Endodermal cell (in vitro differentiated cells): ENCODE measurements around the gene ANKRD6. TPM values are rescaled to one million over a fixed set of nuclear protein-coding genes. Genes with fewer than 3 reads are reported as not detected.
A peak's percentile ranks its signal among the peaks of the same experiment; 100 is the strongest.
"Not testable (repeated sequence)": the region's sequence is repeated elsewhere in the genome, so short reads cannot be mapped to it uniquely, and the experiment has no call there.

ENCODE experiments used
- DNase-seq: peaks from one replicate; pipeline ENCODE4 v3.0.0-alpha.2; 2017
- H3K27ac ChIP-seq: 2 replicates; pipeline ENCODE4 v1.5.1; 2013; ENCODE audit warnings: mild to moderate bottlenecking, low read depth, low read length, moderate library complexity
- H3K27me3 ChIP-seq: 2 replicates; pipeline ENCODE4 v1.6.1; 2013; ENCODE audit warnings: mild to moderate bottlenecking, low read length, moderate library complexity; ENCODE audit not compliant: insufficient read depth, control insufficient read depth, poor library complexity, severe bottlenecking
- H3K36me3 ChIP-seq: 2 replicates; pipeline ENCODE4 v1.7.0; 2013; ENCODE audit warnings: mild to moderate bottlenecking, low read length, moderate library complexity; ENCODE audit not compliant: control insufficient read depth, insufficient read depth
- H3K4me1 ChIP-seq: one replicate; pipeline ENCODE4 v1.7.0; 2013; ENCODE audit warnings: low read length; ENCODE audit not compliant: control insufficient read depth, insufficient read depth
- H3K4me3 ChIP-seq: 2 replicates; pipeline ENCODE4 v1.5.1; 2013; ENCODE audit warnings: mild to moderate bottlenecking, low read length, moderate library complexity
- H3K9ac ChIP-seq: 2 replicates; pipeline ENCODE4 v1.6.1; 2013; ENCODE audit warnings: mild to moderate bottlenecking, low read length, moderate library complexity; ENCODE audit not compliant: poor library complexity, severe bottlenecking; ENCODE audit errors: extremely low read depth
- H3K9me3 ChIP-seq: 2 replicates; pipeline ENCODE4 v1.6.1; 2013; ENCODE audit warnings: mild to moderate bottlenecking, low read length, moderate library complexity; ENCODE audit not compliant: control insufficient read depth
- H3K27ac Mint-ChIP-seq: 2 replicates; pipeline ENCODE4 v1.8.0; 2020; ENCODE audit warnings: mixed read lengths
- H3K27me3 Mint-ChIP-seq: 2 replicates; pipeline ENCODE4 v1.8.0; 2021; ENCODE audit warnings: mild to moderate bottlenecking, mixed read lengths; ENCODE audit not compliant: insufficient read depth
- H3K36me3 Mint-ChIP-seq: 2 replicates; pipeline ENCODE4 v1.8.0; 2020; ENCODE audit warnings: low read depth, mixed read lengths
- H3K4me1 Mint-ChIP-seq: 2 replicates; pipeline ENCODE4 v1.8.0; 2020; ENCODE audit warnings: mixed read lengths
- H3K4me3 Mint-ChIP-seq: 2 replicates; pipeline ENCODE4 v1.8.0; 2020; ENCODE audit warnings: mild to moderate bottlenecking, moderate library complexity, mixed read lengths
- H3K9me3 Mint-ChIP-seq: 2 replicates; pipeline ENCODE4 v1.8.0; 2020; ENCODE audit warnings: mild to moderate bottlenecking, mixed read lengths
- WGBS, 2 experiments: methylation state at CpG; one replicate each; pipeline versions ENCODE4 v1.1.5 to v1.1.7; 2013; ENCODE audit warnings: missing lambda C conversion rate in 2 of 2, mixed read lengths in 1 of 2; ENCODE audit not compliant: insufficient coverage in 1 of 2, insufficient read length in 1 of 2; 5-methylcytosine and 5-hydroxymethylcytosine counted together
- total RNA-seq, 2 donors: library from RNA; stranded (reverse); fragmentation: NEBNext Ultra II Directional in 1 of 2; extraction: Animal tissue kit (Norgen Biotek cat#: 25700) in 1 of 2; gene quantifications; 2 replicates in 1 of 2; 3 replicates in 1 of 2; pipeline ENCODE4 v1.2.1, GENCODE V29; 2021
- TF ChIP-seq, protein P1 (sequence below): fragments of 200-600 bp; sonication (generic); conservative IDR thresholded peaks from 2 replicates; pipeline ENCODE4 v1.5.0; 2021; ENCODE audit warnings: antibody characterized with exemption, mild to moderate bottlenecking

Gene ANKRD6
- total RNA-seq, 2 donors from 2014 or later, result 88.7 to 110 TPM

DNA sequence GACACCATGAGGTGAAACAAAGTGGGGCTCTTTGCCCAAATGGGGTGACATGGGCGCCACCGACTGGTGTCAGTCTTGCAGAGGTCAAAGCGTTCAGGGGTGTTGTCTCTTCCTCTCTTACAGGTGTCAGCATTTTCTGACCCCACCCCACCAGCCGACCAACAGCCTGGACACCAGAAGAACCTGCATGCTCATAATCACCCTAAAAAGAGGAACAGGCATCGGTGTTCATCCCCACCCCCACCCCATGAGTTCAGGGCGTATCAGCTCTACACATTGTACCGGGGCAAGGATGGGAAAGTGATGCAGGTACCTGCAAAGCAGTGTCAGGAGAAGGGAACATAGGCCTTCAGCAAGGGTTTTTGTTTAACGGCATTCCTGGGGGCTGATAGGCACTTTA lies 190.8 kb downstream of the ANKRD6 start:
- H3K27me3 ChIP-seq, result no peaks in the 10 kb centered on the region
- Mint-ChIP-seq H3K36me3 (peaks cover 73% of the 10 kb centered on the region), H3K4me3 (no peak overlapping the region), H3K27ac (no peak overlapping the region), H3K9me3 (no peaks in the 10 kb centered on the region), H3K4me1 (no peaks in the 10 kb centered on the region), H3K27me3 (no peaks in the 10 kb centered on the region)
- 95 to 100% methylated on average over 4 to 8 of the region's 8 CpGs for WGBS, 2 experiments
- no peaks in the 10 kb centered on the region for H3K4me1 ChIP-seq
- TF ChIP-seq, protein P1, sequence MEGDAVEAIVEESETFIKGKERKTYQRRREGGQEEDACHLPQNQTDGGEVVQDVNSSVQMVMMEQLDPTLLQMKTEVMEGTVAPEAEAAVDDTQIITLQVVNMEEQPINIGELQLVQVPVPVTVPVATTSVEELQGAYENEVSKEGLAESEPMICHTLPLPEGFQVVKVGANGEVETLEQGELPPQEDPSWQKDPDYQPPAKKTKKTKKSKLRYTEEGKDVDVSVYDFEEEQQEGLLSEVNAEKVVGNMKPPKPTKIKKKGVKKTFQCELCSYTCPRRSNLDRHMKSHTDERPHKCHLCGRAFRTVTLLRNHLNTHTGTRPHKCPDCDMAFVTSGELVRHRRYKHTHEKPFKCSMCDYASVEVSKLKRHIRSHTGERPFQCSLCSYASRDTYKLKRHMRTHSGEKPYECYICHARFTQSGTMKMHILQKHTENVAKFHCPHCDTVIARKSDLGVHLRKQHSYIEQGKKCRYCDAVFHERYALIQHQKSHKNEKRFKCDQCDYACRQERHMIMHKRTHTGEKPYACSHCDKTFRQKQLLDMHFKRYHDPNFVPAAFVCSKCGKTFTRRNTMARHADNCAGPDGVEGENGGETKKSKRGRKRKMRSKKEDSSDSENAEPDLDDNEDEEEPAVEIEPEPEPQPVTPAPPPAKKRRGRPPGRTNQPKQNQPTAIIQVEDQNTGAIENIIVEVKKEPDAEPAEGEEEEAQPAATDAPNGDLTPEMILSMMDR, result no peak
- no peaks in the 10 kb centered on the region for H3K9me3 ChIP-seq
- no peak overlapping the region for H3K4me3 ChIP-seq
- peaks cover 82% of the 10 kb centered on the region for H3K36me3 ChIP-seq
- no peak overlapping the region for H3K27ac ChIP-seq
- DNase-seq, result no peak
- H3K9ac ChIP-seq, result no peak overlapping the region

DNA sequence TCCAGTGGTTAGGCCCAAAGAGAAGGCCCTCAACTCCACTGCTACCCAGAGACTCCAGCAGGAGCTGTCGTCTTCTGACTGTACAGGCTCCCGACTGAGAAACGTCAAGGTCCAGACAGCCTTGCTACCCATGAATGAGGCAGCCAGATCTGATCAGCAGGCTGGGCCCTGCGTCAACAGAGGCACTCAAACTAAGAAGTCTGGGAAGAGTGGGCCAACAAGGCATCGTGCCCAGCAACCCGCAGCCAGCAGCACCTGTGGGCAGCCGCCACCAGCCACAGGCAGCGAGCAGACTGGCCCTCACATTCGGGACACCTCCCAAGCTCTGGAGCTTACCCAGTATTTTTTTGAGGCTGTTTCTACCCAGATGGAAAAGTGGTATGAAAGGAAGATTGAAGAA lies 197.5 kb downstream of the ANKRD6 start:
- H3K9me3 Mint-ChIP-seq, result no peaks in the 10 kb centered on the region
- Histone ChIP-seq H3K9me3 (no peaks in the 10 kb centered on the region), H3K4me1 (no peaks in the 10 kb centered on the region), H3K27ac (no peak overlapping the region), H3K4me3 (no peak overlapping the region), H3K9ac (no peak overlapping the region), H3K36me3 (peaks cover 80% of the 10 kb centered on the region), H3K27me3 (no peaks in the 10 kb centered on the region)
- no peak overlapping the region for H3K4me3 Mint-ChIP-seq
- H3K27ac Mint-ChIP-seq, result no peak overlapping the region
- H3K4me1 Mint-ChIP-seq, result no peaks in the 10 kb centered on the region
- no peak for DNase-seq
- H3K36me3 Mint-ChIP-seq, result peaks cover 69% of the 10 kb centered on the region
- no peaks in the 10 kb centered on the region for H3K27me3 Mint-ChIP-seq
- WGBS, 2 experiments, result 87 to 95% methylated on average over 4 to 9 of the region's 9 CpGs
- TF ChIP-seq, protein P1, result no peak

DNA sequence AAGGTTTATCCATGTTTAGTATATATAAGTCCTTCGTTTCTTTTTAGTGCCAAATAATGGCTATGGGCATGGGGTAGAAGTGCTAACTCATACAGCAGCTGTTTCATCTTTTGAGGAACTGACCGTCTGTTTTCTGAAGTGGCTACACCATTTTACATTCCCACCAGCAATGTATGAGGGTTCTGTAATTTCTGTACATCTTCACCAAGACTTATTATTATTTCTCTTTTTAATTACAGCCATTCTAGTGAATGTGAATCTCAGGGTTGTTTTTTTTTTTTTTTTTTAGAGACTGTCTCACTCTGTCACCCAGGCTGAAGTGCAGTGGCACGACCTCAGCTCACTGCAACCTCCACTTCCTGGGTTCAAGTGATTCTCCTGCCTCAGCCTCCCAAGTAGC lies 203.5 kb downstream of the ANKRD6 start:
- not testable (repeated sequence) for H3K27me3 ChIP-seq, H3K9ac ChIP-seq, H3K9me3 Mint-ChIP-seq, DNase-seq, H3K4me1 Mint-ChIP-seq, H3K9me3 ChIP-seq, H3K27me3 Mint-ChIP-seq, H3K4me1 ChIP-seq, H3K4me3 ChIP-seq, H3K27ac ChIP-seq, H3K4me3 Mint-ChIP-seq, H3K27ac Mint-ChIP-seq
- peaks cover 37% of the 10 kb centered on the region for H3K36me3 Mint-ChIP-seq
- peaks cover 44% of the 10 kb centered on the region for H3K36me3 ChIP-seq
- 94 to 100% methylated on average over 1 to 3 of the region's 3 CpGs for WGBS, 2 experiments

DNA sequence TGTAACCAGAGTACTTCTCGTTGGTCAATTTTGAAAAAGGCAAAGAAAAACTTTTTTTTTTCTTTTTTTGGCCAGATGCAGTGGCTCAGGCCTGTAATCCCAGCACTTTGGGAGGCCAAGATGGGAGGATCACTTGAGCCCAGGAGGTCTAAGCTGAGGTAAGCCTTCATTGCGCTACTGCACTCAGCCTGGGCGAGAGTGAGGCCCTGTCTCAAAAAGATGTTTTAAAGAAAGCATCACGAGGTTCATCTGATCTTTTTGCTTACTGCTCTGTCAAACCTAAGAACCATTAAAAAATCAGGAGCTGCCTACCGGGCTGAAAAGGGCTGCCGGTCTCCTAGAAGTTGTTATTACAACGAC lies 205.0 kb downstream of the ANKRD6 start:
- peak overlapping the region; percentile 92 for H3K4me3 ChIP-seq
- peak overlapping the region; percentile 61 for H3K27ac ChIP-seq
- Mint-ChIP-seq H3K27me3 (no peaks in the 10 kb centered on the region), H3K36me3 (peaks cover 48% of the 10 kb centered on the region), H3K4me1 (peaks cover 10% of the 10 kb centered on the region), H3K9me3 (no peaks in the 10 kb centered on the region), H3K27ac (peak overlapping the region; percentile 88), H3K4me3 (peak overlapping the region; percentile 92)
- no peaks in the 10 kb centered on the region for H3K4me1 ChIP-seq
- no peaks in the 10 kb centered on the region for H3K9me3 ChIP-seq
- WGBS, 2 experiments, result 27 to 34% methylated on average over 6 to 7 of the region's 7 CpGs
- DNase-seq, result no peak
- TF ChIP-seq, protein P1, result no peak
- H3K27me3 ChIP-seq, result no peaks in the 10 kb centered on the region
- peak overlapping the region; percentile 54 for H3K9ac ChIP-seq
- H3K36me3 ChIP-seq, result peaks cover 41% of the 10 kb centered on the region
